K562 (cell line): ENCODE data around the gene OSGEP. TPM values are rescaled to one million over a fixed set of nuclear protein-coding genes. Genes with fewer than 3 reads are reported as not detected.

Experiments
- BRD9 ChIP-seq: fragments of 450-650 bp; IDR thresholded peaks from 2 replicates; pipeline ENCODE4 v1.6.1; 2018; ENCODE audit warnings: low read depth; ENCODE audit not compliant: partially characterized antibody
- ERF ChIP-seq: fragments of 450-650 bp; formaldehyde crosslinking; IDR thresholded peaks from 2 replicates; pipeline ENCODE4 v1.4.0; 2020; ENCODE audit warnings: mild to moderate bottlenecking, mixed read lengths
- KLF16 ChIP-seq: IDR thresholded peaks from 2 replicates; pipeline ENCODE4 v1.6.1; 2016; ENCODE audit warnings: antibody characterized with exemption
- MCM2 ChIP-seq: fragments of 450-650 bp; IDR thresholded peaks from 2 replicates; pipeline ENCODE4 v1.6.1; 2017; ENCODE audit warnings: low read depth, mild to moderate bottlenecking
- PCBP2 ChIP-seq: fragments of 200-400 bp; formaldehyde crosslinking; IDR thresholded peaks from 2 replicates; pipeline ENCODE4 v1.6.1; 2018; ENCODE audit warnings: low read length, low read depth, mild to moderate bottlenecking, moderate library complexity; ENCODE audit not compliant: poor library complexity, severe bottlenecking
- ZNF407 ChIP-seq: fragments of 450-650 bp; IDR thresholded peaks from 2 replicates; pipeline ENCODE4 v1.6.1; 2016; ENCODE audit warnings: low read depth
- ZNF586 ChIP-seq: fragments of 450-650 bp; formaldehyde crosslinking; conservative IDR thresholded peaks from 2 replicates; pipeline ENCODE4 v1.4.0; 2020; ENCODE audit warnings: mild to moderate bottlenecking, moderate library complexity
- polyA plus RNA-seq, 8 experiments: library from polyadenylated mRNA; depleted of rRNA in 4 of 8; stranded (reverse) in 5 of 8; unstranded in 3 of 8; fragments of >200 nt; fragmentation: Nextera tagmentation in 2 of 8; fragmentation: Illumina TruSeq in 1 of 8; extraction: Ambion mirVana in 2 of 8; extraction: Trizol in 1 of 8; gene quantifications; 2 replicates each; pipeline versions ENCODE4 v1.2.1 to v1.2.3, GENCODE V29; 2011 to 2014; ENCODE audit warnings: inconsistent platforms in 1 of 8, missing spikeins in 1 of 8
- total RNA-seq, 7 experiments: library from RNA; depleted of rRNA in 6 of 7; stranded (reverse); fragments of >200 nt in 6 of 7; fragmentation: Illumina TruSeq in 2 of 7; extraction: Trizol in 2 of 7; gene quantifications; 2 replicates each; pipeline versions ENCODE4 v1.2.1 to v1.2.3, GENCODE V29; 2011 to 2021; ENCODE audit warnings: low replicate concordance in 1 of 7
- TF ChIP-seq, protein P1 (sequence below): fragments of 450-650 bp; formaldehyde crosslinking; IDR thresholded peaks from 2 replicates; pipeline ENCODE4 v1.4.0; 2020; ENCODE audit warnings: mild to moderate bottlenecking, moderate library complexity
- TF ChIP-seq, protein P2 (sequence below): fragments of 250-450 bp; sonication (Bioruptor Pico); IDR thresholded peaks from 2 replicates; pipeline ENCODE4 v1.9.0; 2021; ENCODE audit warnings: mild to moderate bottlenecking
- TF ChIP-seq, protein P3 (sequence below): fragments of 250-450 bp; sonication (Bioruptor Pico); IDR thresholded peaks from 2 replicates; pipeline ENCODE4 v1.8.0; 2021; ENCODE audit warnings: moderate library complexity, mild to moderate bottlenecking, inconsistent platforms
- TF ChIP-seq, protein P4 (sequence below): sonication (generic); formaldehyde crosslinking; IDR thresholded peaks from 2 replicates; pipeline ENCODE4 v1.8.1; 2022; ENCODE audit warnings: missing genetic modification reagents
- TF ChIP-seq, protein P5 (sequence below): fragments of 250-450 bp; sonication (Bioruptor Pico); IDR thresholded peaks from 2 replicates; pipeline ENCODE4 v1.5.0; 2021
- TF ChIP-seq, protein P6 (sequence below): fragments of 250-450 bp; sonication (Bioruptor Pico); IDR thresholded peaks from 2 replicates; pipeline ENCODE4 v1.4.0; 2020; ENCODE audit warnings: mild to moderate bottlenecking

The OSGEP gene
- total and polyA plus RNA-seq, 9 of the 15 experiments (the other 6 are each of a cell fraction or from before 2014, with no cell fraction given): 32.1 to 59.2 (median 44.1) TPM

DNA sequence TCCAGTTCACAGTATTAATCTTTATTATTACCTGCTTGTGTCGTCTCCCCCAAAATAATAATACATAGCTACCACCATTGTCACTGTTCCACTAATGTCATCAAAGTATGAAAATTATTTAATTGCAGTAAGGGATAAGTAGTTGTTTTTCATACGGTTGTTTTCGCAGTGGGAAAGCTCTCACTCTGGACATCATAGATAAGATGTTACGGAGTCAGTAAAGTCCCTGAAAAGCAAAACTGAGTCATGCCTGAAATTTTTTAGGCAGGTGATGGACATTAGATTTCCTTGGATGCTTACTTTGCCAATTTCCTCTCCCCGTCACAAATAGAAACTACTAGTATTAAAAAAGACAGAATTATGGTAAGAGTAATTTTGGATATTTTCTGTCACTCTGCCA is 27.8 kb upstream of the OSGEP start (continued):
- TF ChIP-seq, protein P1, sequence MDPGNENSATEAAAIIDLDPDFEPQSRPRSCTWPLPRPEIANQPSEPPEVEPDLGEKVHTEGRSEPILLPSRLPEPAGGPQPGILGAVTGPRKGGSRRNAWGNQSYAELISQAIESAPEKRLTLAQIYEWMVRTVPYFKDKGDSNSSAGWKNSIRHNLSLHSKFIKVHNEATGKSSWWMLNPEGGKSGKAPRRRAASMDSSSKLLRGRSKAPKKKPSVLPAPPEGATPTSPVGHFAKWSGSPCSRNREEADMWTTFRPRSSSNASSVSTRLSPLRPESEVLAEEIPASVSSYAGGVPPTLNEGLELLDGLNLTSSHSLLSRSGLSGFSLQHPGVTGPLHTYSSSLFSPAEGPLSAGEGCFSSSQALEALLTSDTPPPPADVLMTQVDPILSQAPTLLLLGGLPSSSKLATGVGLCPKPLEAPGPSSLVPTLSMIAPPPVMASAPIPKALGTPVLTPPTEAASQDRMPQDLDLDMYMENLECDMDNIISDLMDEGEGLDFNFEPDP (CRISPR knock-in tag): no peak
- TF ChIP-seq, protein P2, sequence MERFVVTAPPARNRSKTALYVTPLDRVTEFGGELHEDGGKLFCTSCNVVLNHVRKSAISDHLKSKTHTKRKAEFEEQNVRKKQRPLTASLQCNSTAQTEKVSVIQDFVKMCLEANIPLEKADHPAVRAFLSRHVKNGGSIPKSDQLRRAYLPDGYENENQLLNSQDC (CRISPR knock-in tag): no peak
- TF ChIP-seq, protein P3, sequence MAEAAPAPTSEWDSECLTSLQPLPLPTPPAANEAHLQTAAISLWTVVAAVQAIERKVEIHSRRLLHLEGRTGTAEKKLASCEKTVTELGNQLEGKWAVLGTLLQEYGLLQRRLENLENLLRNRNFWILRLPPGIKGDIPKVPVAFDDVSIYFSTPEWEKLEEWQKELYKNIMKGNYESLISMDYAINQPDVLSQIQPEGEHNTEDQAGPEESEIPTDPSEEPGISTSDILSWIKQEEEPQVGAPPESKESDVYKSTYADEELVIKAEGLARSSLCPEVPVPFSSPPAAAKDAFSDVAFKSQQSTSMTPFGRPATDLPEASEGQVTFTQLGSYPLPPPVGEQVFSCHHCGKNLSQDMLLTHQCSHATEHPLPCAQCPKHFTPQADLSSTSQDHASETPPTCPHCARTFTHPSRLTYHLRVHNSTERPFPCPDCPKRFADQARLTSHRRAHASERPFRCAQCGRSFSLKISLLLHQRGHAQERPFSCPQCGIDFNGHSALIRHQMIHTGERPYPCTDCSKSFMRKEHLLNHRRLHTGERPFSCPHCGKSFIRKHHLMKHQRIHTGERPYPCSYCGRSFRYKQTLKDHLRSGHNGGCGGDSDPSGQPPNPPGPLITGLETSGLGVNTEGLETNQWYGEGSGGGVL (CRISPR knock-in tag): no peak
- TF ChIP-seq BRD9: no peak
- no peak for TF ChIP-seq MCM2
- TF ChIP-seq ERF (CRISPR knock-in tag): no peak
- TF ChIP-seq, protein P4, sequence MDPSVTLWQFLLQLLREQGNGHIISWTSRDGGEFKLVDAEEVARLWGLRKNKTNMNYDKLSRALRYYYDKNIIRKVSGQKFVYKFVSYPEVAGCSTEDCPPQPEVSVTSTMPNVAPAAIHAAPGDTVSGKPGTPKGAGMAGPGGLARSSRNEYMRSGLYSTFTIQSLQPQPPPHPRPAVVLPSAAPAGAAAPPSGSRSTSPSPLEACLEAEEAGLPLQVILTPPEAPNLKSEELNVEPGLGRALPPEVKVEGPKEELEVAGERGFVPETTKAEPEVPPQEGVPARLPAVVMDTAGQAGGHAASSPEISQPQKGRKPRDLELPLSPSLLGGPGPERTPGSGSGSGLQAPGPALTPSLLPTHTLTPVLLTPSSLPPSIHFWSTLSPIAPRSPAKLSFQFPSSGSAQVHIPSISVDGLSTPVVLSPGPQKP: no peak
- no peak for TF ChIP-seq KLF16
- TF ChIP-seq, protein P5, sequence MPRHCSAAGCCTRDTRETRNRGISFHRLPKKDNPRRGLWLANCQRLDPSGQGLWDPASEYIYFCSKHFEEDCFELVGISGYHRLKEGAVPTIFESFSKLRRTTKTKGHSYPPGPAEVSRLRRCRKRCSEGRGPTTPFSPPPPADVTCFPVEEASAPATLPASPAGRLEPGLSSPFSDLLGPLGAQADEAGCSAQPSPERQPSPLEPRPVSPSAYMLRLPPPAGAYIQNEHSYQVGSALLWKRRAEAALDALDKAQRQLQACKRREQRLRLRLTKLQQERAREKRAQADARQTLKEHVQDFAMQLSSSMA (CRISPR knock-in tag): no peak
- TF ChIP-seq, protein P6, sequence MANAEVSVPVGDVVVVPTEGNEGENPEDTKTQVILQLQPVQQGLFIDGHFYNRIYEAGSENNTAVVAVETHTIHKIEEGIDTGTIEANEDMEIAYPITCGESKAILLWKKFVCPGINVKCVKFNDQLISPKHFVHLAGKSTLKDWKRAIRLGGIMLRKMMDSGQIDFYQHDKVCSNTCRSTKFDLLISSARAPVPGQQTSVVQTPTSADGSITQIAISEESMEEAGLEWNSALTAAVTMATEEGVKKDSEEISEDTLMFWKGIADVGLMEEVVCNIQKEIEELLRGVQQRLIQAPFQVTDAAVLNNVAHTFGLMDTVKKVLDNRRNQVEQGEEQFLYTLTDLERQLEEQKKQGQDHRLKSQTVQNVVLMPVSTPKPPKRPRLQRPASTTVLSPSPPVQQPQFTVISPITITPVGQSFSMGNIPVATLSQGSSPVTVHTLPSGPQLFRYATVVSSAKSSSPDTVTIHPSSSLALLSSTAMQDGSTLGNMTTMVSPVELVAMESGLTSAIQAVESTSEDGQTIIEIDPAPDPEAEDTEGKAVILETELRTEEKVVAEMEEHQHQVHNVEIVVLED (CRISPR knock-in tag): no peak
- no peak for TF ChIP-seq ZNF586 (CRISPR knock-in tag)
- no peak for TF ChIP-seq ZNF407
- TF ChIP-seq PCBP2: no peak
